ENCODE measurements around the gene RPS6KC1.

- no peak for TF ChIP-seq POLR2A (IDR thresholded peaks at IDR 0.05; ENCODE audit: low read depth, low read length)
- TF ChIP-seq PAX5 (IDR thresholded peaks at IDR 0.05; ENCODE audit: insufficient read depth, low read length, severe bottlenecking), result no peak
- TF ChIP-seq TAF1 (IDR thresholded peaks at IDR 0.05; ENCODE audit: low read depth, low read length), result no peak
- TF ChIP-seq POLR2AphosphoS5 (IDR thresholded peaks at IDR 0.05; ENCODE audit: low read depth, low read length), result no peak
- no peak for TF ChIP-seq SPI1 (IDR thresholded peaks at IDR 0.05; ENCODE audit: low read depth, low read length)
- TF ChIP-seq POU2F2 (IDR thresholded peaks at IDR 0.05; ENCODE audit: low read depth, low read length), result no peak
Observed at GRCh38 chr1:213003256-213003655, 47.8 kb upstream of the RPS6KC1 start.

Measured in GM12891 (cell line).